T follicular helper cell (primary cell): ENCODE results near the gene ARHGDIG.
"Not testable (repeated sequence)": the region's sequence is repeated elsewhere in the genome, so short reads cannot be mapped to it uniquely, and the experiment has no call there.

ENCODE experiments used
- DNase-seq: peaks from one replicate; pipeline ENCODE4 v3.0.0-alpha.2; 2020; ENCODE audit warnings: low read depth

Gene ARHGDIG

GRCh38 chr16:330741-331140 is 50.4 kb downstream of the ARHGDIG start:
- no peak for DNase-seq

GRCh38 chr16:331181-331814 is 50.9 kb downstream of the ARHGDIG start:
- not testable (repeated sequence) for DNase-seq
